Measurements from ENCODE around the gene URM1. TPM values are rescaled to one million over a fixed set of nuclear protein-coding genes. Genes with fewer than 3 reads are reported as not detected.

URM1 gene
- polyA plus RNA-seq, 1 donor from 2014 or later: 80.8 TPM

- H3K9ac ChIP-seq (ENCODE audit: low read length): no peak overlapping the region
Observed at GRCh38 chr9:128396970-128397613, 25.9 kb downstream of the URM1 start.

GRCh38 chr9:128397831-128398230 is 26.7 kb downstream of the URM1 start:
- H3K27ac ChIP-seq (ENCODE audit: low read length): no peak overlapping the region

More at GRCh38 chr9:128396970-128397613, 25.9 kb downstream of the URM1 start:
- Histone ChIP-seq H4K20me1 (ENCODE audit: insufficient read depth) (no peaks in the 10 kb centered on the region), H2AFZ (ENCODE audit: low read depth, low read length) (no peak overlapping the region), H3K36me3 (ENCODE audit: insufficient read depth, low read length) (no peaks in the 10 kb centered on the region), H3K27me3 (ENCODE audit: insufficient read depth, low read depth, low read length) (peaks cover 76% of the 10 kb centered on the region), H3F3A (ENCODE audit: insufficient read depth, low read length, poor library complexity, severe bottlenecking) (no peaks in the 10 kb centered on the region), H3K79me2 (replicated peaks; ENCODE audit: insufficient read depth, low read length) (no peaks in the 10 kb centered on the region), H3K9me2 (ENCODE audit: insufficient read depth, low read length) (no peaks in the 10 kb centered on the region), H3K27ac (ENCODE audit: low read length) (no peak overlapping the region), H3K4me3 (ENCODE audit: low read length) (no peak overlapping the region), H3K9me3 (ENCODE audit: low read length) (no peaks in the 10 kb centered on the region), H3K4me2 (ENCODE audit: low read length) (no peak overlapping the region)
- TF ChIP-seq CTCF (IDR thresholded peaks at IDR 0.05; ENCODE audit: poor library complexity, severe bottlenecking): no peak
- no peak for TF ChIP-seq EP300 (conservative IDR thresholded peaks at IDR 0.05; ENCODE audit: poor library complexity, severe bottlenecking)
- no peak for TF ChIP-seq TAF1 (IDR thresholded peaks at IDR 0.05; ENCODE audit: low read depth)
- TF ChIP-seq MXI1 (conservative IDR thresholded peaks at IDR 0.05; ENCODE audit: poor library complexity, severe bottlenecking): no peak

More at GRCh38 chr9:128397831-128398230, 26.7 kb downstream of the URM1 start:
- Histone ChIP-seq H3K9ac (ENCODE audit: low read length) (no peak overlapping the region), H3K27me3 (ENCODE audit: insufficient read depth, low read depth, low read length) (peaks cover 68% of the 10 kb centered on the region), H3K36me3 (ENCODE audit: insufficient read depth, low read length) (no peaks in the 10 kb centered on the region), H3F3A (ENCODE audit: insufficient read depth, low read length, poor library complexity, severe bottlenecking) (no peaks in the 10 kb centered on the region), H2AFZ (ENCODE audit: low read depth, low read length) (no peak overlapping the region), H3K79me2 (replicated peaks; ENCODE audit: insufficient read depth, low read length) (no peaks in the 10 kb centered on the region), H3K9me2 (ENCODE audit: insufficient read depth, low read length) (no peaks in the 10 kb centered on the region), H4K20me1 (ENCODE audit: insufficient read depth) (no peaks in the 10 kb centered on the region), H3K9me3 (ENCODE audit: low read length) (no peaks in the 10 kb centered on the region), H3K4me3 (ENCODE audit: low read length) (no peak overlapping the region), H3K4me2 (ENCODE audit: low read length) (no peak overlapping the region)
- TF ChIP-seq REST (IDR thresholded peaks at IDR 0.05; ENCODE audit: borderline replicate concordance) (no peak), RAD21 (conservative IDR thresholded peaks at IDR 0.05) (no peak), EP300 (conservative IDR thresholded peaks at IDR 0.05; ENCODE audit: poor library complexity, severe bottlenecking) (no peak), EZH2 (IDR thresholded peaks at IDR 0.05; ENCODE audit: borderline replicate concordance, insufficient read depth, low read length, poor library complexity, severe bottlenecking) (no peak), TAF1 (IDR thresholded peaks at IDR 0.05; ENCODE audit: low read depth) (no peak), MXI1 (conservative IDR thresholded peaks at IDR 0.05; ENCODE audit: poor library complexity, severe bottlenecking) (no peak), SMC3 (conservative IDR thresholded peaks at IDR 0.05; ENCODE audit: poor library complexity) (no peak), POLR2AphosphoS5 (IDR thresholded peaks at IDR 0.05) (no peak), CTCF (IDR thresholded peaks at IDR 0.05; ENCODE audit: poor library complexity, severe bottlenecking) (no peak)
